Anterior cingulate cortex (tissue), 58 donors: ENCODE data around the gene PXT1.
A peak's percentile ranks its signal among the peaks of the same experiment; 100 is the strongest.

Source experiments
- DNase-seq, 58 donors: peaks; one replicate each; lab custom pipeline; 2025; lab: John Stamatoyannopoulos, UW

Gene PXT1

DNA sequence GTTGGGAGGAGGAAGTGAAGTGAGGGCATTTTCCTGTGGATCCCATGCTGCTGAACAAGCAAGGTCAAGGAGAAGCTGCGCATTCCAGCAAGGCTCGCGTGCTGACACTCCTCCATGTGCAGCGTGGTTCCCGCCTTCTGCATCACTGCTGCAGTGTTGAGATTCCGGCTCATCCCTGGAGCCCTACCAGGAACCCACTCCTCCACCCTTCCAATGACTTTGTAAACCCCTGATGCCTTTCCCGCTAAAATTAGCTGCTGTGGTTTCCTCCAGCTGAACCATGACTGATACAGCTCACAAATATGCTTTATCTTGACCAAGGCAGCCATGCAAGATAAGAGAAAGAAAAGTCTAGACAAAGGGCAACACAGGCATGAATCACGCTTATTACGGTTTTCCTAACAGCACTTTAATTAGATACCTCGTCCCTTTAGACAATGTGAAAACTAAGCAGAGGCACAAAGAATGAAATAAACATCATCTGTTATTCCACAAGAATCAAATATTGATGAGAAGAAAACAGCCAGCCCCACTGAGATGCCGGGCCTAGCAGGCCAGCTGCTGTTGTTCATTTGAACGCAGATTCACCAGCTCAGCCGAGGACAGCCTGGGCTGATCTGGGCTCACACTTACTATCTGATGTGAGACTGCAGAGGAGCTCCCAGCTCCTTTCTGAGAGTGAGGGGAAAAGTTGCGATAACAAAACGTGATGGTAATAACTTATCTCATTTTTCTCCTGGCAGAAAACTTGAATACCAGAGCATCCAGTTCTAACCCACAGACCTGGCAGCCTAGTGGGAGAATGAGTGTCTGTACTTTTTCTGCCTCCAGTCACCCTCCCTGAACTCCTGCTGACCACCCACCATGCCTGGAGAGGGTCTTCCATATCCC is 91.7 kb downstream of the PXT1 start:
- DNase-seq: no peak

DNA sequence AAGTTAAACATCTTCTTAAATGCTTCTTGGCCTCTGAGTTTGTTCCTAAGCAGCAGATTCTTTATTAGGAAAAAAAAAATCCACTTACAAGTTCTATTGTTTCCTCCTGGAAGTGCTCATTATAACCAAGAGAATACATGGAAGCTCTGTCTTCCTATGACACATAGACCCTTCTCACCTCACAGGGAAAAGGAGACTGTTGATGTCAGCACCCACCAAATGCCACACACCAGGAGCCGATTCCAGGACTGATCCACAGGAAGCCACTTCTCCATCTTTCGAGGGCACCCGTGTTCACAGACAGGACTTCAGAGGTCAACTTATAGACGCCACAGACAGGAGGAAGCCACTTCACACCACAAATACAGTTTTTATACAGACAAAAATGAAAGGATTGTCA is 92.6 kb downstream of the PXT1 start:
- no peak for DNase-seq

DNA sequence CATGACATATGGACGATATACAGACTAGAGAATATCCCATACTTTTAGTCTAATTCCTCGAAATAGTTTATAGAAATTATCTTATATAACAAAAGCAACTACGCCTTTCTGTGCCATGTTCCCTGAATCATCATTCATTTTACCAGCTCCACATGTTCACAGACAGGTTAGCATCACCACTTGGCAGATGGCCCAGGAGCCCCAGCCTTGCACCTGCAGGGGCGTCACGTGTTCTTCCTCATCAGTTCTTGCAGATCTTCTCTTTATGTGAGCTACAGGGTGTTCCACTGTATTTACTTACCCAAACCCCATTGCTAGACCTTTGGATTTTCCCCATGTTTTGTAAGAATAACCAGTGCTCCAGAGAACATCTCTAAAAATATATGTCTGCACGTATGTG is 93.4 kb downstream of the PXT1 start:
- peak in 6 of 58 donors; percentile 9 to 37 (median 14) for DNase-seq

DNA sequence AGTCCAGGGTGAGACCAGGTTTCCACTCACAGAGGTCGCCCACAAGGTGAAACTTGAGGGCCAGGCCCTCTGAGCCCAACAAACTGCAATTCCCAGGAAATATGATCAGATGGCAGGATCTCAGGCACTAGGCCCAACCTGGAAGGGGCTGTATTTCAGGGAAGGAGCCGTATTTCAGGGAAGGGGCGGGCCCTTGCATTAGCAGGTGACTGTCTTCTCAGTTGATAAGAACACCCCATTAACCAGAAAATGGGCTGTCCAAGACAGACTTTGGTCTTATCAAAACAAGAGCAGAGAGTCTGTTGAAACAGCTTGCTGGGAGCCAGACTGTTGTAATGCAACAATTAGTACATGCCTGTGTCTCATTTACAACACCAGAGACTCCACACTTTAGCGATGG is 95.0 kb downstream of the PXT1 start:
- DNase-seq: no peak

DNA sequence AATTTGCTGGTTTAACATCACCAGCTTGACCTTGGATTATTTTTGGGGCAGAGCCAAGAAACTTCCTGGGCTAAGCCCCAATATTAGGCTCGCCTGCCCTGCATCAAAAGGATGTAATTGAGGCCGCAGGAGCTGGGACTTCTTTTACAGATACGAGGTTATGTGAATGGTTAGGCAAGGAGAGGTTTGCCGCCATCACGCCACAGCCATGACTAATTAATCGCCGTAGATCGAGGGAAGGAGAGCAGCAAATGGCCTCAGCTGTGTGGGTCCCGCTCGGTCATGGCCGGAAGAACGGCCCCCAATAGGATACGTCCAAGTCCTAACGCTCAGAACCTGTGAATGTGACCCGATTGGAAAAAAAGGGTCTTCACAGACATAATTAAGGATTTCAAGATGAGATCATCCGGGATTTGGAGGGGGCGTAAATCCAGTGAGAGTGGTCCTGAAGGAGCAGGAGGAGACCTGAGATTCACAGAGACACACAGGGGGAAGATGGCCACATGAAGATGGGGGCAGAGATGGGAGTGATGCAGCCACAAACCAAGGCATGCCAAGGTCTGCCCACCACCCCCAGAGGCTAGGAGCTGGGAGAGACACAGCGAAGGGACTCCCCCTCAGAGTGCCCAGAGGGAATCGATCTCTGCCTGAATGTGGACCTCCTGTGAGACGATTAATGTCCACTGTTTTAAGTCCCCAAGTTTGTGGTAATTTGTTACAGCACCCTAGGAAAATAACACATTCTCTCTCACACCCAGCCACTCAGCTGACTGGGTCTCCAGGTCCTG is 96.0 kb downstream of the PXT1 start:
- no peak for DNase-seq

DNA sequence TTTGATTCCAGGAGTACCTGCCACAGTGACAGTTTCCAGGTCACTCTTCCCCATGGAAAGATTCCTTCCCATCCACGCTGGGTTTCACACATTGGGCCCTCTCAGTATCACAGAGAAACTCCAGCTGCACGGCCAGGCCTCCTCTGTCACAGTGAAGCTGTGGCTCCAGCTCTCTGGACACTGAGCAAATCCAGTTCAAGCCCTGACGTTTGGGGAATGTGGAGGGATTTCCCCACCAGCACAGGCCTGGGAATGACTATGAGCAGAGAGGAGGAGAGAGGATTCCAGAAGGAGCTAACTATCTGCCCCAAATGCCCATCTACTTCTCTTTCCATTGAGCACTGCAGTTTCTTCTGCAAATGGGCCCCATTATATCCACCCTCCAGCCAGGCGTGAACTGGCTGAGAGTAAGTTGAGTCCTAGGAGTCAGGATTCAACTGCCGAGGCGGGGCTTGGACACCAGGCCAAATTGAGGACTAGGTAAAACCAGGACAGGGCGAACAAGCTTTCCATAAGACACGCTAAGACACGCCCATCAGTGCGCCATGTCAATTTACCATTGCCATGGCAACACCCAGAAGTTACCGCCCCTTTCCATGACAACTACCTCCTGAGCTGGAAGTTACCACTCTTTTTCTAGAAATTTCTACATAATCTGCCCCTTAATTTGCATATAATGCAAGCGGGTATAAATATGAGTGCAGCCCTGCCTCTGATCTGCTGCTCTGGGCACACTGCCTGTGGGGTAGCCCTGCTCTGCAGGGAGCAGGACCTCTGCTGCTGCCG is 96.8 kb downstream of the PXT1 start:
- no peak for DNase-seq

DNA sequence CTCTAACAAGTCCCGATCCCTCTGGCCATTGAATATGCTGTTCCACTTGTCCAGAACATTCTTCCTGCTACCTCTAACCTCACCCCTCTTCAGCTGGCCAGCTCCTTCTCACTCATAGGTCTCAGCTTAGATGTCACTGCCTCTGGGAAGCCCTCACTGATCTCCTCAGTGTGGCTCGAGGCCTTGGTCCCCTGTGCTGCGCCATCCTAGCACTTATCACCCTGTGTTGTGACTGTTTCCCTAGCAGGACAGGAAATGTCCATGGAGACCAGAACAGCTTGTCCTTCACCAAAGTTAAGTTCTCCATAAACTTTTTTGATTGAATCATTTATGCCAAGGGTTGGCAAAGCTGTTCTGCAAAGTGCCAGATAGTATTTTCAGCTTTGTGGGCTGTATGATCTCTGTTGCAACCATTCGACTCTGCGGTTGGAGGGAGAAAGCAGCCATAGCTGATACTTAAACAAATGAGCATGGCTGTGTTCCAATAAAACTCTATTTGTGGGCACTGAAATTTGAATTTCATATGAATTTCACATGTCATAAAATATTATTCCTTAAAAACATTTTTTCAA is 99.5 kb downstream of the PXT1 start:
- no peak for DNase-seq

DNA sequence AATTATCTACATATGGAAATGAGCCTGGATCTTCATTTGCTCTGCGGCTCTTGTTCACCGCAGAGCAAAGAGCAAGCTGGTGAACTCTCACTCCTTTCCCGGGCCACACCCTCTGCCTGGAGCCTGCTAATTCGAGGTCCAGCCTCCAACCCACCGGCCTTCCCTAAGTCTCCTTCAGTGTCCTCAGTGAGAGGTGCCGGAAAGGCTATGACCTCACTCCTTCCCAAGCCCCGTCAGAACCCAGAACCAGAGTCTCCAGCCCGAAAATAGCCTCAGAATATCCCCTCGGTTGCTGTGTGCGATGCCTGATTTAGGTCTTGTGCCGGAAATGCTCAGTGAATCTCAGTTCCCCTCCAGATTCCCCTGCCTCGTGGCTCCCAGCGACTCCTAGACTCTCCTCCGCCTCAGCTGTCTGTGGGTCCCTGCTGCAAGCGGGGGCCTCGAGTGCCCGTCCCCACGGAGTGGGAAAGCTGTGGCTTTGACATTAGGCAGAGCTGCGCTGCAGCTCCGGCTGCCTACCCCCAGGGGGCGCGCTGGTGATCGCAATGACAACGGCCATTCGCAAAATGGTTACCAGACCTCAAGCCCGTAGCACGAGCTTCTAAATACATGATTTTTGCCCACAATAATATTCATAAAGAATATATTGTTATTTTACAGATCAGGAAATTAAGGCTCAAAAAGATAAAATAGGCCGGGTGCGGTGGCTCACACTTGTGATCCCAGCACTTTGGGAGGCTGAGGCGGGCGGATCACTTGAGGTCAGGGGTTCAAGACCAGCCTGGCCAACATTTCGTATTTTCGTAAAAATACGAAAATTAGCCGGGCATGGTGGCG is 101.8 kb downstream of the PXT1 start:
- DNase-seq: peak in 46 of 58 donors; percentile 15 to 73 (median 41)
